Keratinocyte (primary cell): ENCODE data around the gene PPP2R5B.

Experiments used
- CTCF ChIP-seq, 3 experiments: IDR thresholded peaks in 1 of 3; conservative IDR thresholded peaks in 1 of 3; optimal IDR thresholded peaks in 1 of 3; 2 replicates in 2 of 3; 3 replicates in 1 of 3; pipeline versions ENCODE3 to v1.5.1; 2011; ENCODE audit warnings: low read length in 3 of 3, mild to moderate bottlenecking in 3 of 3, moderate library complexity in 2 of 3, control low read depth in 1 of 3, inconsistent platforms in 1 of 3; ENCODE audit not compliant: insufficient read depth in 2 of 3; ENCODE audit errors: extremely low read depth in 1 of 3
- EZH2 ChIP-seq: IDR thresholded peaks from one replicate; pipeline ENCODE4 v1.6.1; 2012; ENCODE audit warnings: inconsistent platforms, mild to moderate bottlenecking, low read length, moderate library complexity

GRCh38 chr11:64935359-64936081 is 11.0 kb downstream of the PPP2R5B start, which contains the start of gene GPHA2:
- TF ChIP-seq CTCF (optimal IDR thresholded peaks at IDR 0.05 in 1 of 3, IDR thresholded peaks at IDR 0.05 in 1 of 3, conservative IDR thresholded peaks at IDR 0.05 in 1 of 3; ENCODE audit: extremely low read depth in 1 of 3, insufficient read depth in 2 of 3, low read length in 3 of 3) (no peak), EZH2 (no peak)
